Measurements from ENCODE around the gene ERBIN. TPM values are rescaled to one million over a fixed set of nuclear protein-coding genes. Genes with fewer than 3 reads are reported as not detected.

ERBIN gene
- polyA plus RNA-seq, 1 of the 3 experiments (the other 2 are of a cell fraction), result 10.3 TPM

DNA sequence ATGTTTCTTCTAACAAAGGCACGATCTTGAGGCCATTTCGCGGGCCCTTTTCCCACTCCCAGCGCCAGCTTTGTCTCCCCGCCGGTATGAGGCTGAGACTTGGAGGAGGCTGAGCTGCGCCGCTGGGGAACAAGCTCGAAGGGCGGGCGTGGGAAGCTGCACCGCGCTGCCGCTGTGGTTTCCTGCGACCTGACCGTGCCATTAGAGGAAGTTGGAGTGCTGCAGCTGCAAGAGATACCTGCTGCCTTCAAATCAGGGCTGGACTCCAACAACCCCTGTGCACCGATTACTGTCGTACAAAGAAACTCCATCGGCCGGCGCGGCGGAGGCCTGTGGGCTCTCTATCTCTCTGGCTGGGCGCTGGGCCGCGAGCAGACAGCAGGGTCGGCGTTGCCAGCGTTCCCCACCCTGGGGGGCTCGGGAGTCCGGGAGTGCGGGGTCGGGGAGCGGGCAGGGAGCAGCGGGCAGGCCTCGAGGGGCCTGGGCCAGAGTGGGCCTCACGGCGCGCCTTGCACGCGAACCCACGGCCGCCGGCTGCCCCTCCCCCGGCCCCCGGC, 1.3 kb upstream of the ERBIN start:
- POLR2A ChIA-PET, result interaction anchor here (0.6 to 1.4 kb wide), 3 partner anchors 57 to 219 kb away, joined by 3 to 6 read pairs (median 3); partner anchors contain the start of gene SREK1
- no peak for DNase-seq
- Histone ChIP-seq H3K79me2 (ENCODE audit: insufficient read depth) (peaks cover 39% of the 10 kb centered on the region), H3K27me3 (ENCODE audit: insufficient read depth) (no peaks in the 10 kb centered on the region), H3K9me3 (no peaks in the 10 kb centered on the region), H3K4me3 (ENCODE audit: low read depth in 2 of 2, low read length in 1 of 2) (peak overlapping the region; percentile 67 to 96), H3K27ac (ENCODE audit: low read depth in 2 of 2, low read length in 1 of 2) (peak overlapping the region; percentile 93 to 98), H3F3A (replicated peaks; ENCODE audit: insufficient read depth) (peaks cover 28% of the 10 kb centered on the region), H3K36me3 (replicated peaks in 1 of 2; ENCODE audit: control insufficient read depth in 1 of 2, insufficient read depth in 2 of 2, low read length in 1 of 2) (peaks cover 3 to 8% of the 10 kb centered on the region in 2 experiments), H3K9ac (peak overlapping the region; percentile 89), H3K4me1 (ENCODE audit: control insufficient read depth in 1 of 2, insufficient read depth in 2 of 2, low read depth in 1 of 2, low read length in 1 of 2) (peaks cover 9 to 10% of the 10 kb centered on the region in 2 experiments; a peak in 3 of 4 replicates), H3K9me2 (no peaks in the 10 kb centered on the region), H2AFZ (ENCODE audit: low read depth) (peak overlapping the region; percentile 79), H3K4me2 (peak overlapping the region; percentile 97), H4K20me1 (ENCODE audit: insufficient read depth) (peaks cover 24% of the 10 kb centered on the region)
- CTCF ChIA-PET, result interaction anchor here (1.0 to 1.6 kb wide), 4 partner anchors 11 to 202 kb away, joined by 3 to 4 read pairs (median 3); no protein-coding TSS in a partner anchor
- TF ChIP-seq, protein P1, sequence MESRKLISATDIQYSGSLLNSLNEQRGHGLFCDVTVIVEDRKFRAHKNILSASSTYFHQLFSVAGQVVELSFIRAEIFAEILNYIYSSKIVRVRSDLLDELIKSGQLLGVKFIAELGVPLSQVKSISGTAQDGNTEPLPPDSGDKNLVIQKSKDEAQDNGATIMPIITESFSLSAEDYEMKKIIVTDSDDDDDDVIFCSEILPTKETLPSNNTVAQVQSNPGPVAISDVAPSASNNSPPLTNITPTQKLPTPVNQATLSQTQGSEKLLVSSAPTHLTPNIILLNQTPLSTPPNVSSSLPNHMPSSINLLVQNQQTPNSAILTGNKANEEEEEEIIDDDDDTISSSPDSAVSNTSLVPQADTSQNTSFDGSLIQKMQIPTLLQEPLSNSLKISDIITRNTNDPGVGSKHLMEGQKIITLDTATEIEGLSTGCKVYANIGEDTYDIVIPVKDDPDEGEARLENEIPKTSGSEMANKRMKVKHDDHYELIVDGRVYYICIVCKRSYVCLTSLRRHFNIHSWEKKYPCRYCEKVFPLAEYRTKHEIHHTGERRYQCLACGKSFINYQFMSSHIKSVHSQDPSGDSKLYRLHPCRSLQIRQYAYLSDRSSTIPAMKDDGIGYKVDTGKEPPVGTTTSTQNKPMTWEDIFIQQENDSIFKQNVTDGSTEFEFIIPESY (IDR thresholded peaks at IDR 0.05; ENCODE audit: borderline replicate concordance, low read depth), result no peak
- TF ChIP-seq TAF1 (IDR thresholded peaks at IDR 0.05; ENCODE audit: borderline replicate concordance, low read depth, low read length) (0 out of 2 replicates have a peak, but pooled peaks have one; percentile 44), ELF1 (IDR thresholded peaks at IDR 0.05) (0 out of 2 replicates have a peak, but pooled peaks have one; percentile 9), POLR2AphosphoS5 (IDR thresholded peaks at IDR 0.05; ENCODE audit: low read depth, low read length) (0 out of 2 replicates have a peak, but pooled peaks have one; percentile 7), YY1 (IDR thresholded peaks at IDR 0.05; ENCODE audit: low read depth) (no peak; the same call in 1 of the 2 replicates), TCF12 (IDR thresholded peaks at IDR 0.05) (0 out of 2 replicates have a peak, but pooled peaks have one; percentile 2), GABPA (IDR thresholded peaks at IDR 0.05; ENCODE audit: low read depth) (no peak; the same call in 1 of the 2 replicates), MXI1 (IDR thresholded peaks at IDR 0.05; ENCODE audit: low read depth, low read length) (0 out of 2 replicates have a peak, but pooled peaks have one; percentile 42), REST (IDR thresholded peaks at IDR 0.05; ENCODE audit: low read depth, low read length) (no peak), CHD2 (IDR thresholded peaks at IDR 0.05; ENCODE audit: low read length, partially characterized antibody) (no peak), MAX (IDR thresholded peaks at IDR 0.05; ENCODE audit: low read depth) (no peak; the same call in 1 of the 2 replicates), SMC3 (IDR thresholded peaks at IDR 0.05; ENCODE audit: low read depth, low read length) (0 out of 2 replicates have a peak, but pooled peaks have one; percentile 0), MEF2A (IDR thresholded peaks at IDR 0.05; ENCODE audit: borderline replicate concordance, low read depth) (no peak), RCOR1 (IDR thresholded peaks at IDR 0.05; ENCODE audit: low read length) (no peak), RFX5 (IDR thresholded peaks at IDR 0.05; ENCODE audit: low read length) (no peak), NRF1 (IDR thresholded peaks at IDR 0.05; ENCODE audit: low read depth, low read length) (no peak)
- TF ChIP-seq, protein P2, sequence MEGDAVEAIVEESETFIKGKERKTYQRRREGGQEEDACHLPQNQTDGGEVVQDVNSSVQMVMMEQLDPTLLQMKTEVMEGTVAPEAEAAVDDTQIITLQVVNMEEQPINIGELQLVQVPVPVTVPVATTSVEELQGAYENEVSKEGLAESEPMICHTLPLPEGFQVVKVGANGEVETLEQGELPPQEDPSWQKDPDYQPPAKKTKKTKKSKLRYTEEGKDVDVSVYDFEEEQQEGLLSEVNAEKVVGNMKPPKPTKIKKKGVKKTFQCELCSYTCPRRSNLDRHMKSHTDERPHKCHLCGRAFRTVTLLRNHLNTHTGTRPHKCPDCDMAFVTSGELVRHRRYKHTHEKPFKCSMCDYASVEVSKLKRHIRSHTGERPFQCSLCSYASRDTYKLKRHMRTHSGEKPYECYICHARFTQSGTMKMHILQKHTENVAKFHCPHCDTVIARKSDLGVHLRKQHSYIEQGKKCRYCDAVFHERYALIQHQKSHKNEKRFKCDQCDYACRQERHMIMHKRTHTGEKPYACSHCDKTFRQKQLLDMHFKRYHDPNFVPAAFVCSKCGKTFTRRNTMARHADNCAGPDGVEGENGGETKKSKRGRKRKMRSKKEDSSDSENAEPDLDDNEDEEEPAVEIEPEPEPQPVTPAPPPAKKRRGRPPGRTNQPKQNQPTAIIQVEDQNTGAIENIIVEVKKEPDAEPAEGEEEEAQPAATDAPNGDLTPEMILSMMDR (IDR thresholded peaks at IDR 0.05), result 0 out of 2 replicates have a peak, but pooled peaks have one; percentile 6
- TF ChIP-seq, protein P3, sequence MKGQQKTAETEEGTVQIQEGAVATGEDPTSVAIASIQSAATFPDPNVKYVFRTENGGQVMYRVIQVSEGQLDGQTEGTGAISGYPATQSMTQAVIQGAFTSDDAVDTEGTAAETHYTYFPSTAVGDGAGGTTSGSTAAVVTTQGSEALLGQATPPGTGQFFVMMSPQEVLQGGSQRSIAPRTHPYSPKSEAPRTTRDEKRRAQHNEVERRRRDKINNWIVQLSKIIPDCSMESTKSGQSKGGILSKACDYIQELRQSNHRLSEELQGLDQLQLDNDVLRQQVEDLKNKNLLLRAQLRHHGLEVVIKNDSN (IDR thresholded peaks at IDR 0.05; ENCODE audit: borderline replicate concordance, low read depth), result no peak
- 0% methylated on average over 3 of the region's 46 CpGs for WGBS (ENCODE audit: low lambda C conversion rate)

Data from SK-N-SH (cell line).